GM12892 (cell line): ENCODE results near the gene SPP2.

Experiments
- POLR2A ChIP-seq: IDR thresholded peaks from 2 replicates; pipeline ENCODE4 v1.6.1; 2011; ENCODE audit warnings: low read depth, low read length, control low read depth
- POLR2AphosphoS5 ChIP-seq: IDR thresholded peaks from 2 replicates; pipeline ENCODE4 v1.6.1; 2011; ENCODE audit warnings: low read depth, low read length, control low read depth
- TAF1 ChIP-seq: IDR thresholded peaks from 2 replicates; pipeline ENCODE4 v1.6.1; 2011; ENCODE audit warnings: low read depth, mild to moderate bottlenecking, control low read depth, low read length, borderline replicate concordance

DNA sequence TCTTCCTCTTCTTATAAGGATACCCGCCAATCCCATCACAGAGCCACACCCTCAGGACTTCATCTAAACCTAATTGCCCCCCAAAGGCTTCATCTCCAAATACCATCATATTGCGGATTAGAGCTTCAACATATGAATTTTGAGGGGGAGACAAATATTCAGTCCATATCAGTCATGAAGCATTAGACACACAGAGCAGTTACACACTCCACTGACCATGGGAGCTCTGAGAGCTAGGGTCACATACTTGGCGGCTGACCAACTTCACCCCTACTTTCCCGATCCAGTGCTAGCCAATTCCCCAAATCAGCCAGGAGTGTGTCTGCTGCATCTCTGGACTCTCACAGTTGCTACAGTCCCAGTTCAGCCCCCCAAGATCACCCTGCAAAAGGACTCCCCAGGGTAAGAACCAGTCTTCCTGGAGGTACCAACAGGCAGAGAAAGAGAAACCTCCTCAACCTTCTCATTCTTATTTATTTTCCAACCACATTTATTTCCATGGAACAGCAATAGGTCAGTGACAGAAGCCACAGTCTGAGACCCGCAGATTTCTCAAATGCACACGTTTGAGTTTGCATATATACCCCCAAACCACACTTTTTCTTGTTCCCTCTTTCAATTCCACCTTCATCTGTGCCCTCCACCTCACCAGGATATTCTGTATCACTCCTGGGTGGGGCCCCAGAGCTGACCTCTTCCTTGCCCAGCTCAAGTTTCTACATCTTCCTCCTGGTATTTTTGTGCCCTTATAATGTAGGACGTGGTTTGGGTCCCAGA is 33.3 kb downstream of the SPP2 start:
- TF ChIP-seq POLR2A (no peak), POLR2AphosphoS5 (no peak), TAF1 (no peak)
